SU-DHL-6 (cell line): Measurements from ENCODE around the gene MTRFR.

Experiments used
- H2AFZ ChIP-seq: fragments of 200-600 bp; sonication (generic); 2 replicates; pipeline ENCODE4 v1.6.1; 2014; ENCODE audit warnings: low read depth, mild to moderate bottlenecking, moderate library complexity, mixed read lengths, antibody characterized with exemption, low read length; ENCODE audit not compliant: severe bottlenecking
- H3F3A ChIP-seq: fragments of 200-600 bp; shearing (Covaris generic); 2 replicates; pipeline ENCODE4 v1.6.0; 2016; ENCODE audit warnings: antibody characterized with exemption, mild to moderate bottlenecking; ENCODE audit not compliant: insufficient read depth
- H3K27ac ChIP-seq: fragments of 200-600 bp; sonication (generic); 2 replicates; pipeline ENCODE4 v1.5.1; 2016; ENCODE audit warnings: low read depth, mild to moderate bottlenecking, low read length, moderate library complexity, mixed read lengths
- H3K27me3 ChIP-seq: fragments of 200-600 bp; sonication (generic), shearing (Covaris generic); 2 replicates; pipeline ENCODE4 v1.6.0; 2014; ENCODE audit warnings: mild to moderate bottlenecking, low read length
- H3K36me3 ChIP-seq: fragments of 200-600 bp; sonication (generic); 2 replicates; pipeline ENCODE4 v1.6.1; 2014; ENCODE audit warnings: mild to moderate bottlenecking, low read length, mixed read lengths
- H3K4me2 ChIP-seq: fragments of 300-600, 200-600 bp; shearing (Covaris generic), sonication (generic); 2 replicates; pipeline ENCODE4 v1.6.0; 2014; ENCODE audit warnings: low read length, low read depth, mild to moderate bottlenecking; ENCODE audit not compliant: poor library complexity, severe bottlenecking
- H3K4me3 ChIP-seq: fragments of 200-600 bp; sonication (generic); 2 replicates; pipeline ENCODE4 v1.5.1; 2014; ENCODE audit warnings: antibody characterized with exemption, low read length, mild to moderate bottlenecking, mixed read lengths; ENCODE audit not compliant: insufficient read depth, poor library complexity, severe bottlenecking
- H3K79me2 ChIP-seq: fragments of 200-600 bp; sonication (generic); 2 replicates; pipeline ENCODE4 v1.6.1; 2014; ENCODE audit warnings: mild to moderate bottlenecking, low read length, moderate library complexity; ENCODE audit not compliant: insufficient read depth
- H3K9ac ChIP-seq: fragments of 200-600 bp; sonication (generic); 2 replicates; pipeline ENCODE4 v1.7.0; 2014; ENCODE audit warnings: mild to moderate bottlenecking, low read length
- H3K9me2 ChIP-seq: fragments of 200-600 bp; sonication (generic); replicated peaks from 2 replicates; pipeline ENCODE4 v1.6.1; 2014; ENCODE audit warnings: low read length; ENCODE audit not compliant: insufficient read depth
- H3K9me3 ChIP-seq: fragments of 200-600 bp; sonication (generic); 2 replicates; pipeline ENCODE4 v1.6.1; 2014; ENCODE audit warnings: low read length, mixed read lengths; ENCODE audit not compliant: insufficient read depth
- H4K20me1 ChIP-seq: fragments of 200-600 bp; sonication (generic); 2 replicates; pipeline ENCODE4 v1.6.1; 2014; ENCODE audit warnings: low read depth, mild to moderate bottlenecking, antibody characterized with exemption, low read length, moderate library complexity, mixed read lengths
- CTCF ChIP-seq: fragments of 200-600 bp; sonication (generic); IDR thresholded peaks from one replicate; pipeline ENCODE4 v1.5.1; 2017; ENCODE audit warnings: antibody characterized with exemption, mild to moderate bottlenecking, low read length, moderate library complexity; ENCODE audit not compliant: insufficient read depth, poor library complexity, severe bottlenecking
- EZH2phosphoT487 ChIP-seq: fragments of 200-600 bp; sonication (generic), shearing (Covaris generic); conservative IDR thresholded peaks from 2 replicates; pipeline ENCODE4 v1.6.1; 2018; ENCODE audit warnings: mild to moderate bottlenecking, antibody characterized with exemption, low read length, moderate library complexity, mixed read lengths

The MTRFR gene

GRCh38 chr12:123282111-123282510, 48.9 kb downstream of the MTRFR start:
- H3K4me3 ChIP-seq = no peak overlapping the region
- no peak overlapping the region for H2AFZ ChIP-seq
- H4K20me1 ChIP-seq = no peaks in the 10 kb centered on the region
- no peaks in the 10 kb centered on the region for H3K9me3 ChIP-seq
- H3K36me3 ChIP-seq = no peaks in the 10 kb centered on the region
- H3K9me2 ChIP-seq = no peaks in the 10 kb centered on the region
- no peak overlapping the region for H3K27ac ChIP-seq
- no peak overlapping the region for H3K9ac ChIP-seq
- TF ChIP-seq EZH2phosphoT487 (no peak), CTCF (no peak)
- no peak overlapping the region for H3K4me2 ChIP-seq
- no peaks in the 10 kb centered on the region for H3K27me3 ChIP-seq
- H3F3A ChIP-seq = no peaks in the 10 kb centered on the region
- no peaks in the 10 kb centered on the region for H3K79me2 ChIP-seq

GRCh38 chr12:123283461-123283860, 50.2 kb downstream of the MTRFR start:
- Histone ChIP-seq H3K4me3 (no peak overlapping the region), H3K27ac (no peak overlapping the region), H2AFZ (no peak overlapping the region), H3K9ac (no peak overlapping the region), H3K9me2 (no peaks in the 10 kb centered on the region), H4K20me1 (no peaks in the 10 kb centered on the region), H3K4me2 (no peak overlapping the region), H3K27me3 (no peaks in the 10 kb centered on the region), H3F3A (no peaks in the 10 kb centered on the region), H3K36me3 (no peaks in the 10 kb centered on the region), H3K79me2 (no peaks in the 10 kb centered on the region), H3K9me3 (no peaks in the 10 kb centered on the region)
- no peak for TF ChIP-seq EZH2phosphoT487
- TF ChIP-seq CTCF = no peak

- Histone ChIP-seq H3K9ac (no peak overlapping the region), H3K9me3 (no peaks in the 10 kb centered on the region), H3F3A (no peaks in the 10 kb centered on the region), H3K36me3 (no peaks in the 10 kb centered on the region), H3K4me2 (no peak overlapping the region), H3K79me2 (no peaks in the 10 kb centered on the region), H3K27ac (no peak overlapping the region), H2AFZ (no peak overlapping the region), H4K20me1 (no peaks in the 10 kb centered on the region), H3K9me2 (no peaks in the 10 kb centered on the region), H3K27me3 (no peaks in the 10 kb centered on the region), H3K4me3 (no peak overlapping the region)
- TF ChIP-seq EZH2phosphoT487 (no peak), CTCF (no peak)
Observed at GRCh38 chr12:123284669-123285068, 51.4 kb downstream of the MTRFR start.
